ENCODE measurements around the gene STN1. TPM values are rescaled to one million over a fixed set of nuclear protein-coding genes. Genes with fewer than 3 reads are reported as not detected.

The STN1 gene
- total and polyA plus RNA-seq, 2 of the 8 experiments (the other 6 are each of a cell fraction or from before 2014, with no cell fraction given): 10.1 to 12.4 TPM

GRCh38 chr10:103951942-103952341 is 34.0 kb upstream of the STN1 start (continued):
- TF ChIP-seq MAX (IDR thresholded peaks at IDR 0.05) (no peak), SAP30 (IDR thresholded peaks at IDR 0.05; ENCODE audit: insufficient read depth, insufficient replicate concordance, low read length) (no peak), CHD2 (IDR thresholded peaks at IDR 0.05; ENCODE audit: low read length) (no peak), YY1 (IDR thresholded peaks at IDR 0.05; ENCODE audit: low read depth, low read length) (no peak), SRF (IDR thresholded peaks at IDR 0.05; ENCODE audit: low read depth, low read length) (no peak), SIN3A (conservative IDR thresholded peaks at IDR 0.05 in 1 of 2, IDR thresholded peaks at IDR 0.05 in 1 of 2; ENCODE audit: low read depth in 1 of 2, low read length in 2 of 2) (no peak)

Measured in H1 (cell line).